NCI-H2107 (cell line): Measurements from ENCODE around the gene COMMD1.
"Not testable (repeated sequence)": the region's sequence is repeated elsewhere in the genome, so short reads cannot be mapped to it uniquely, and the experiment has no call there.

ENCODE experiments used
- DNase-seq: peaks from one replicate; lab custom pipeline; 2025; lab: John Stamatoyannopoulos, UW

The COMMD1 gene

DNA sequence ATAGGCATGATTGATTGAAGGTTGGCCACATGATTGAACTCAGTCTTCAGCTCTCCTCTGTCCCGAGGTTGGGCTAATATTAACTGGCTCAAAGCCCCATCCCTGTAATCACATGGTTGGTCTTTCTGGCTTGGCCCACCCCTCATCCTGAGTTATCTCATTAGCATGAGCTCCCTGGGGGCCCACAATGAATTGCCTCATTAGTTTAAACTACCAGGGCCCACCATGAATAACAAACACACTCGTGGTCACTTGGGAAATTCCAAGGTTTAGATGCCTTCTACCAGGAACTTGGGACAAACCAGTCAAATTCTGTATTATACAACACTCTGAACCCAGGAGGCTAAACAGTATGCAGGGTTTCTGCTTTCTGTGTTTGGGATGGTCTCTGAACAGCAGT lies 168.8 kb downstream of the COMMD1 start:
- no peak for DNase-seq

- DNase-seq: no peak
Observed at GRCh38 chr2:62076980-62077638, 171.6 kb downstream of the COMMD1 start.

GRCh38 chr2:62084801-62085200 lies 179.3 kb downstream of the COMMD1 start:
- DNase-seq: no peak

DNA sequence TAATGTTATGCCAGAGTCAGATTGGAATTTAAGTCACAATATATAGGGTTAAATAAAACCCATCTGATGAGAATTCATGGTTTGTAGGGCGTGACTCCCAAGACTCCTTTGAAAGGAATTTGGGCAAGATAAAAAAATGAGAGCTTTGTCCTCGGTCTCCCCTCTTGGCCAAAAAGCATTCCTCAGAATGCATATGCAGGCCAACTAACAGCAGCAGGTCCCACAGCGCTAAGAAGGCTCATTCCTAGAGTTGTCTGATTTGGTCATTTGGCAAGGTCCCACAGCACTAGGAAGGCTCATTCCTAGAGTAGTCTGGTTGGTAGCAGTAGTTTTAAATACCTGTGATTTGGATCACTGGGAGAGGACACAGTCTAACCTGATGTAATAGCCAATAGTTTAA lies 184.2 kb downstream of the COMMD1 start:
- no peak for DNase-seq

DNA sequence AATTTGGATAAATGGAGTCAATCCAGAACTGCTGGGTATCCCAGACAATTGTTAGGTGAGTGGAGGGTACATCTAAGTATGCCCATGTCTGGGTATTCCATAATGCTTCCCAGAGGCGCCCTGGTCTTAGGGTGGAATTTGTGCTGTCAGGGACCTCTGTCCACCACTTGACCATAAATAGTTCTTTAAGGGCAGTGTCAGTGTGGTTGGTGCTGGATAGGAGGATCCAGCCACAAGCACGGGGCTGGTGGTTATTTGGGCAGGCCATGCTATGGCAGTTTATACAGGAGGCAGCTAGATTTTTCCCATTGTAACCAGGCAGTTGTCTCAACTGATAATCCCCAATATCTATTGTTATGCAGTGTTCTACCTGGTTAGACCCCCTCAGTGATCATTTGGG lies 186.0 kb downstream of the COMMD1 start:
- no peak for DNase-seq

GRCh38 chr2:62099050-62099449 lies 193.6 kb downstream of the COMMD1 start:
- DNase-seq: no peak

- DNase-seq: no peak
Observed at GRCh38 chr2:62099523-62100175, 194.2 kb downstream of the COMMD1 start.

DNA sequence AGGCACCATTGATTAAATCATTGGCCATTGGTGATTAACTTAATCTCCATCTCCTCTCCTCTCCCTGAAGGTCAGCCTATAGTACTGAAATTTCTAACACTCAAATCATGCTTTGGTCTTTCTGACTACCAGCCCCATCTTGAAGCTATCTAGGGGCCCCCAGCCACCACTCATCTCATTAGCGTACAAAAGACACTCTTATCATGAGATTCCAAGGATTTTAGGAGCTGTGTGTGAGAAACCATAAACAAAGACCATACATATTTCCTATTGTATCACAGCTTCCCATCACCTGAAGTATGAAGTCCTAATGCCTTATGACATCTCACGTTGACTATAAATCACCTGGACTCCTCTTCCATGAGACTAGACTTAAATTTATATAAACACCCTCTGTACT lies 196.4 kb downstream of the COMMD1 start:
- DNase-seq: no peak

DNA sequence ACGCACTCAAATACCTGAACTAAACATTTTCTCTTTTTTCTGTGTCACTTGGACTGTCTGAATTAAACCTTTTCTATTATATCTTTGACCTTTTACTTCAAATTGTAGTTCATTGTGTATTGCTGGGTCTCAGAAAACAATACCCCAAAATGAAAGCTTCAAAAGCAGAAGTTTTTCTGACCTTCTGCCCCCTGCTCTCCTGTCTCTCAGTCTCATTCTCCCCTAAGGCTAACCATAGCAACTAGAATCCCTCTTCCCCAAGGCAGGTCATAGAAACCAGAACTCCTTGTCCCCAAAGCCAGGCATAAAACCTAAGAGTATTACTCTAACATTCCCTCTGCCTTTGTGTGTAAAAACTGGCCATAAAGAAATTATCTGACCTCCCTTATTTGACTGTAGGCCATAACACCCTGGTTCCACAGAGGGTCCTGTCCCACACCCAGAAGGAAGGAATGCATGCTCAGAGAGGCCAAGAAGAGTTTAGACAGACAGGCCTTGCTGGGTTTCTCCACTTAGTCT lies 197.0 kb downstream of the COMMD1 start:
- DNase-seq: no peak

- no peak for DNase-seq
Observed at GRCh38 chr2:62109554-62109953, 204.1 kb downstream of the COMMD1 start.

DNA sequence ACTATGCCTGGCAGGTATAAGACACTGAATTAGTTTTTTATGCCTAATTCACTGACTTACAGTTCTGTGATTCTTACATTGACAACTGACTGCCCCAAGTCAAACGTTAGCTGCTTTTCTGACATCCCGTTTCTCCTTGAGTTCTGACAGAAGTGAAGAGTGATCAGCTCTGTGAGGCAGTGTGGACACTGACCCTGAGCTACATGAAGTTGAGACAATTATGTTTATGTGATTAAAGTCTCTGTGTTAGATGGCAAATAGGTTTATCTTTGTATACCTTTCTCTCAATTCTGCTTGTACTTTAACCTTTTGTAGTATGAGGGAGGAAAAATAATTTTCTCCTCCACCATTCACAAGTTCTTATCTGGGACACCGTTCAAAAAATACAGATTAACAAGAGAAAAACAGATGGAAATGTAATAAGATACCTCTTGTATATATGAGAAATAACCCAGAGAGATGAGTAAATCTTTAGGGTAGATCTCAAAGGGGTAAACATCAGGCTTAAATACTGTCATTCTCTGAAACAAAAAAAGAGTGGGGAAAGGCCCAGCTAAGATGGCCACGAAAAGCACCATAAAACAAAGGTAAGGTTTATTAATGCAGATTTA lies 205.0 kb downstream of the COMMD1 start:
- no peak for DNase-seq

GRCh38 chr2:62112179-62112578 lies 206.7 kb downstream of the COMMD1 start:
- DNase-seq: no peak

GRCh38 chr2:62114564-62114963 lies 209.1 kb downstream of the COMMD1 start:
- DNase-seq: no peak

DNA sequence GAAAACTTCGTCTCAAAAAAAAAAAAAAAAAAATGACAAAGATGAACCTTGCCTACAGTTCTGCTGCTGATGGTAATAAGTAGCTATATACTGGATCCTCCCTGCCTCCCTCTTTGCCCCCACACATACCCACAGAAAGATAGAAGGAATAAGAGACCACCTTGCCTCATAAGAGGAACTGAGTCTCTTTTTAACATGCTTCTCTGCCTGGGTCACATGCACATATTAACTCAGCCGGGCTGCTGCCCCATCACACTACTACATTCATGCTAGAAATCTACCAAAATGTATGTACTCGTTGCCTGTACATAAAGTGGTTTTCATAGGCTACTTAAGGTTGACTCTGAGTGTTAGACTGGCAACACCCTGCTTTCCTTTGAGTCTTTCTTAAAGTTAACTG lies 211.5 kb downstream of the COMMD1 start:
- no peak for DNase-seq

DNA sequence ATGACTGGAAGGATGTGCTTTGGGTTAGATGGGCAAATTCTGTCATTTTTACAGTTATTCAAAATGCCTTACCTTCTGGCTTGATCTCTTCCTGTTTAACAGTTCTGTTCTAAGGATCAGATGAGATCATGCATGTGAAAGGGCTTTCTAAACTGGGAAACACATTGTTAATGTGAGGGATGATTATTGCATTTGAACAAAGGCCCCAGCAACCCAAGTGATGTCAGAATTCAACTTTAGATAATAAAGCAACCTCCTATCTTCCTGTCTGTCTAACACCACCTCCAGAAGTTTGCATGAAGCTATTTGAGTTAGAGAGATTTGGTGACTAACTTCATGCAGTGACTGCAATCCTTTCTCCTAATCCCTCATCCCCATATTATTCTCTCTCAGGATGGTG lies 212.7 kb downstream of the COMMD1 start:
- no peak for DNase-seq

- DNase-seq: no peak
Observed at GRCh38 chr2:62119311-62119974, 214.0 kb downstream of the COMMD1 start.

- DNase-seq: not testable (repeated sequence)
Observed at GRCh38 chr2:62126239-62126638, 220.8 kb downstream of the COMMD1 start.

GRCh38 chr2:62133320-62133823 lies 227.9 kb downstream of the COMMD1 start:
- no peak for DNase-seq

- DNase-seq: no peak
Observed at GRCh38 chr2:62136956-62137830, 231.7 kb downstream of the COMMD1 start.

- no peak for DNase-seq
Observed at GRCh38 chr2:62140426-62141141, 235.1 kb downstream of the COMMD1 start.
